ENCODE data around the gene HEXIM2. TPM values are rescaled to one million over a fixed set of nuclear protein-coding genes. Genes with fewer than 3 reads are reported as not detected.

HEXIM2 gene
- total and polyA plus RNA-seq, 2 of the 13 experiments (the other 11 are each of a cell fraction or from before 2014, with no cell fraction given), result 27.1 to 32.4 TPM

GRCh38 chr17:45197555-45198334 is 36.1 kb downstream of the HEXIM2 start (continued):
- TF ChIP-seq ZNF18 (CRISPR knock-in tag; IDR thresholded peaks at IDR 0.05; ENCODE audit: insufficient replicate concordance) (no peak), TSC22D2 (CRISPR knock-in tag; IDR thresholded peaks at IDR 0.05; ENCODE audit: borderline replicate concordance) (peak; percentile 68; the same call in 1 of the 2 replicates)

- BruUV-seq (replicated peaks), result no TSS peak
- WGBS (ENCODE audit: low lambda C conversion rate), result 1% methylated on average over 9 of the region's 9 CpGs
- peak; percentile 50 for FAIRE-seq
- TF ChIP-seq, protein P1, sequence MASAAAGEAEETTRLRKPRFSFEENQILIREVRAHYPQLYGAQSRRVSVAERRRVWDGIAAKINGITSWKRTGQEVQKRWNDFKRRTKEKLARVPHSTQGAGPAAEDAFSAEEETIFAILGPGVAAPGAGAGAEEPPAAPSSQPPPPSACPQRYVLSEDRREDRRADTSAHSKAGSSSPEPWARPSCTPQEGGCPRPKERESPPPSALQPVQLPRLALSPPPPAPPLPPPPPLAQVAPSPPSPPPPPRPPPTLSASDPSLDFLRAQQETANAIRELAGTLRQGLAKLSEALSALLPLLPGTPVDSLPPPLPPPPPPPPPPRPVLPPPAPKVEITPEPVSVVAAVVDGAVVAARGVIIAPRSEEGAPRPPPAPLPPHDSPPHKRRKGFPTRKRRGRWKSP (CRISPR knock-in tag; IDR thresholded peaks at IDR 0.05), result no peak; the same call in 1 of the 2 replicates
- TF ChIP-seq HNF4A (CRISPR knock-in tag; IDR thresholded peaks at IDR 0.05) (peak; percentile 27; the same call in 1 of the 2 replicates), ZNF781 (CRISPR knock-in tag; IDR thresholded peaks at IDR 0.05; ENCODE audit: borderline replicate concordance, not compliant biosample characterization) (no peak), ZNF512B (CRISPR knock-in tag; IDR thresholded peaks at IDR 0.05; ENCODE audit: borderline replicate concordance) (0 out of 2 replicates have a peak, but pooled peaks have one; percentile 69), PHF8 (CRISPR knock-in tag; IDR thresholded peaks at IDR 0.05) (peak; percentile 25; the same call in 1 of the 2 replicates), SMARCC2 (IDR thresholded peaks at IDR 0.05) (no peak)
- TF ChIP-seq, protein P2, sequence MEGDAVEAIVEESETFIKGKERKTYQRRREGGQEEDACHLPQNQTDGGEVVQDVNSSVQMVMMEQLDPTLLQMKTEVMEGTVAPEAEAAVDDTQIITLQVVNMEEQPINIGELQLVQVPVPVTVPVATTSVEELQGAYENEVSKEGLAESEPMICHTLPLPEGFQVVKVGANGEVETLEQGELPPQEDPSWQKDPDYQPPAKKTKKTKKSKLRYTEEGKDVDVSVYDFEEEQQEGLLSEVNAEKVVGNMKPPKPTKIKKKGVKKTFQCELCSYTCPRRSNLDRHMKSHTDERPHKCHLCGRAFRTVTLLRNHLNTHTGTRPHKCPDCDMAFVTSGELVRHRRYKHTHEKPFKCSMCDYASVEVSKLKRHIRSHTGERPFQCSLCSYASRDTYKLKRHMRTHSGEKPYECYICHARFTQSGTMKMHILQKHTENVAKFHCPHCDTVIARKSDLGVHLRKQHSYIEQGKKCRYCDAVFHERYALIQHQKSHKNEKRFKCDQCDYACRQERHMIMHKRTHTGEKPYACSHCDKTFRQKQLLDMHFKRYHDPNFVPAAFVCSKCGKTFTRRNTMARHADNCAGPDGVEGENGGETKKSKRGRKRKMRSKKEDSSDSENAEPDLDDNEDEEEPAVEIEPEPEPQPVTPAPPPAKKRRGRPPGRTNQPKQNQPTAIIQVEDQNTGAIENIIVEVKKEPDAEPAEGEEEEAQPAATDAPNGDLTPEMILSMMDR (CRISPR knock-in tag; IDR thresholded peaks at IDR 0.05), result peak; percentile 29; the same call in 1 of the 2 replicates
- TF ChIP-seq, protein P3, sequence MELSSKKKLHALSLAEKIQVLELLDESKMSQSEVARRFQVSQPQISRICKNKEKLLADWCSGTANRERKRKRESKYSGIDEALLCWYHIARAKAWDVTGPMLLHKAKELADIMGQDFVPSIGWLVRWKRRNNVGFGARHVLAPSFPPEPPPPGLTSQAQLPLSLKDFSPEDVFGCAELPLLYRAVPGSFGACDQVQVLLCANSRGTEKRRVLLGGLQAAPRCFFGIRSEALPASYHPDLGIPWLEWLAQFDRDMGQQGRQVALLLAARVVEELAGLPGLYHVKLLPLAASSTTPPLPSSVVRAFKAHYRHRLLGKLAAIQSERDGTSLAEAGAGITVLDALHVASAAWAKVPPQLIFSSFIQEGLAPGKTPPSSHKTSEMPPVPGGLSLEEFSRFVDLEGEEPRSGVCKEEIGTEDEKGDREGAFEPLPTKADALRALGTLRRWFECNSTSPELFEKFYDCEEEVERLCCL (CRISPR knock-in tag; IDR thresholded peaks at IDR 0.05; ENCODE audit: borderline replicate concordance), result no peak
Measured at GRCh38 chr17:45200701-45201100, 39.0 kb downstream of the HEXIM2 start.

More at GRCh38 chr17:45200701-45201100, 39.0 kb downstream of the HEXIM2 start:
- in situ Hi-C loops (cut with HindIII; ENCODE audit: extremely low pct_ligation_motif_present, low pct_unique_long_range_greater_than_20kb) (no loop called here), intact Hi-C loops (cut with micrococcal nuclease; ENCODE audit: unreplicated experiment) (no loop called here)
- H3K4me1 ChIP-seq (ENCODE audit: insufficient read depth, low read length), result peaks cover 65% of the 10 kb centered on the region
- H4K20me1 ChIP-seq (ENCODE audit: insufficient read depth, low read length), result no peaks in the 10 kb centered on the region
- CTCF ChIA-PET (ENCODE audit: low intra/inter-chr PET ratio, low total read pairs), result interaction anchor here (1.6 to 8.1 kb wide), 2 partner anchors 34 to 66 kb away, joined by 5 to 303 read pairs; partner anchors contain the start of genes ACBD4 and PLCD3
- peak overlapping the region; percentile 3 for H3K27ac ChIP-seq (ENCODE audit: extremely low read length, insufficient read depth, low read length)
- no peaks in the 10 kb centered on the region for H3K79me2 ChIP-seq (ENCODE audit: insufficient read depth, low read length)
- no peaks in the 10 kb centered on the region for H3K36me3 ChIP-seq (replicated peaks in 1 of 2; ENCODE audit: control insufficient read depth in 1 of 2, insufficient read depth in 2 of 2, low read length in 2 of 2)
- ATAC-seq (peak; percentile 11; the same call in 2 of the 3 replicates), DNase-seq (ENCODE audit: low spot score) (peak; percentile 77)
- H3K4me3 ChIP-seq (replicated peaks in 1 of 3; ENCODE audit: insufficient read depth in 1 of 3, low read depth in 2 of 3, low read length in 3 of 3), result peak overlapping the region in 2 of 3 experiments; percentile 20 to 47; a peak in 3 of 6 replicates
- H3K4me2 ChIP-seq (ENCODE audit: low read depth, low read length), result peak overlapping the region; percentile 66
- H2AFZ ChIP-seq (ENCODE audit: low read length), result no peak overlapping the region
- H3K9ac ChIP-seq (ENCODE audit: insufficient read depth, low read depth, low read length), result 0 out of 2 replicates have a peak overlapping the region, but pooled peaks have one; percentile 4
- H3K27me3 ChIP-seq (ENCODE audit: control insufficient read depth in 1 of 2, insufficient read depth in 2 of 2, low read length in 2 of 2), result no peaks in the 10 kb centered on the region
- no peaks in the 10 kb centered on the region for H3K9me3 ChIP-seq (ENCODE audit: low read length)
- POLR2A ChIA-PET, result interaction anchor here (0.8 to 12.2 kb wide), 6 partner anchors 29 to 98 kb away, joined by 3 to 551 read pairs (median 38); partner anchors contain the start of genes ACBD4, HEXIM1 and HEXIM2
